ENCODE measurements around the gene PINLYP.

DNA sequence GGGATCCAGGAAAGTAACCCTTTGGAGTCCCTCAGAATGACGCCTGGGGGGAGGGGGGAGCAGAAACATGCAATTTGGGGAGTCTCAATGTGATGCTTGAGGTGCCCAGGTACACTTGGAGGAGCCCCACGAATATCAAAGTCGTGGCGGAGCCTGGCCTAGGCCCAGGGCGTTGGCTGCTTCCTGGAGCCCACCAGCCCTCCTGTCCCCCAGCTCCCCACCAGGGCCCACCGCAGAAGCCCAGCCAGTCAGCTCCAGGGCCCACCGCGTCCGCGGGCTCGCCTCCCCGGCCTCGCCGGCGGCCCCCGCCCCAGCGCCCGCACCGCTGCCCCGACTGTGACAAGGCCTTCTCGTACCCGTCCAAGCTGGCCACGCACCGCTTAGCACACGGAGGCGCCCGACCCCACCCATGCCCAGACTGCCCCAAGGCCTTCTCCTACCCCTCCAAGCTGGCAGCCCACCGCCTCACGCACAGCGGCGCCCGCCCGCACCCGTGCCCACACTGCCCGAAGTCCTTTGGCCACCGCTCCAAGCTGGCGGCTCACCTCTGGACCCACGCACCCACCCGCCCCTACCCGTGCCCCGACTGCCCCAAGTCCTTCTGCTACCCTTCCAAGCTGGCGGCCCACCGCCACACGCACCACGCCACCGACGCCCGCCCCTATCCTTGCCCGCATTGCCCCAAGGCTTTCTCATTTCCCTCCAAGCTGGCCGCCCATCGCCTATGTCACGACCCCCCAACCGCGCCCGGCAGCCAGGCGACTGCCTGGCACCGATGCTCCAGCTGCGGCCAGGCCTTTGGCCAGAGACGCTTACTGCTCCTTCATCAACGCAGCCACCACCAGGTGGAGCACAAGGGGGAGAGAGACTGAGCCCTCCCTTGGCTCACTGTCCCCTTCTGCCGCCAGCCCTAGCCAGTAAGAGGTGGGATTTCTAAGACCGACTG is 40.5 kb upstream of the PINLYP start:
- TF ChIP-seq, protein P1, sequence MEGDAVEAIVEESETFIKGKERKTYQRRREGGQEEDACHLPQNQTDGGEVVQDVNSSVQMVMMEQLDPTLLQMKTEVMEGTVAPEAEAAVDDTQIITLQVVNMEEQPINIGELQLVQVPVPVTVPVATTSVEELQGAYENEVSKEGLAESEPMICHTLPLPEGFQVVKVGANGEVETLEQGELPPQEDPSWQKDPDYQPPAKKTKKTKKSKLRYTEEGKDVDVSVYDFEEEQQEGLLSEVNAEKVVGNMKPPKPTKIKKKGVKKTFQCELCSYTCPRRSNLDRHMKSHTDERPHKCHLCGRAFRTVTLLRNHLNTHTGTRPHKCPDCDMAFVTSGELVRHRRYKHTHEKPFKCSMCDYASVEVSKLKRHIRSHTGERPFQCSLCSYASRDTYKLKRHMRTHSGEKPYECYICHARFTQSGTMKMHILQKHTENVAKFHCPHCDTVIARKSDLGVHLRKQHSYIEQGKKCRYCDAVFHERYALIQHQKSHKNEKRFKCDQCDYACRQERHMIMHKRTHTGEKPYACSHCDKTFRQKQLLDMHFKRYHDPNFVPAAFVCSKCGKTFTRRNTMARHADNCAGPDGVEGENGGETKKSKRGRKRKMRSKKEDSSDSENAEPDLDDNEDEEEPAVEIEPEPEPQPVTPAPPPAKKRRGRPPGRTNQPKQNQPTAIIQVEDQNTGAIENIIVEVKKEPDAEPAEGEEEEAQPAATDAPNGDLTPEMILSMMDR (conservative IDR thresholded peaks at IDR 0.05; ENCODE audit: low read depth in 2 of 2) = peak; percentile 71 to 84
- TF ChIP-seq, protein P2, sequence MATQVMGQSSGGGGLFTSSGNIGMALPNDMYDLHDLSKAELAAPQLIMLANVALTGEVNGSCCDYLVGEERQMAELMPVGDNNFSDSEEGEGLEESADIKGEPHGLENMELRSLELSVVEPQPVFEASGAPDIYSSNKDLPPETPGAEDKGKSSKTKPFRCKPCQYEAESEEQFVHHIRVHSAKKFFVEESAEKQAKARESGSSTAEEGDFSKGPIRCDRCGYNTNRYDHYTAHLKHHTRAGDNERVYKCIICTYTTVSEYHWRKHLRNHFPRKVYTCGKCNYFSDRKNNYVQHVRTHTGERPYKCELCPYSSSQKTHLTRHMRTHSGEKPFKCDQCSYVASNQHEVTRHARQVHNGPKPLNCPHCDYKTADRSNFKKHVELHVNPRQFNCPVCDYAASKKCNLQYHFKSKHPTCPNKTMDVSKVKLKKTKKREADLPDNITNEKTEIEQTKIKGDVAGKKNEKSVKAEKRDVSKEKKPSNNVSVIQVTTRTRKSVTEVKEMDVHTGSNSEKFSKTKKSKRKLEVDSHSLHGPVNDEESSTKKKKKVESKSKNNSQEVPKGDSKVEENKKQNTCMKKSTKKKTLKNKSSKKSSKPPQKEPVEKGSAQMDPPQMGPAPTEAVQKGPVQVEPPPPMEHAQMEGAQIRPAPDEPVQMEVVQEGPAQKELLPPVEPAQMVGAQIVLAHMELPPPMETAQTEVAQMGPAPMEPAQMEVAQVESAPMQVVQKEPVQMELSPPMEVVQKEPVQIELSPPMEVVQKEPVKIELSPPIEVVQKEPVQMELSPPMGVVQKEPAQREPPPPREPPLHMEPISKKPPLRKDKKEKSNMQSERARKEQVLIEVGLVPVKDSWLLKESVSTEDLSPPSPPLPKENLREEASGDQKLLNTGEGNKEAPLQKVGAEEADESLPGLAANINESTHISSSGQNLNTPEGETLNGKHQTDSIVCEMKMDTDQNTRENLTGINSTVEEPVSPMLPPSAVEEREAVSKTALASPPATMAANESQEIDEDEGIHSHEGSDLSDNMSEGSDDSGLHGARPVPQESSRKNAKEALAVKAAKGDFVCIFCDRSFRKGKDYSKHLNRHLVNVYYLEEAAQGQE (IDR thresholded peaks at IDR 0.05; ENCODE audit: unreplicated experiment) = no peak
- TF ChIP-seq, protein P3, sequence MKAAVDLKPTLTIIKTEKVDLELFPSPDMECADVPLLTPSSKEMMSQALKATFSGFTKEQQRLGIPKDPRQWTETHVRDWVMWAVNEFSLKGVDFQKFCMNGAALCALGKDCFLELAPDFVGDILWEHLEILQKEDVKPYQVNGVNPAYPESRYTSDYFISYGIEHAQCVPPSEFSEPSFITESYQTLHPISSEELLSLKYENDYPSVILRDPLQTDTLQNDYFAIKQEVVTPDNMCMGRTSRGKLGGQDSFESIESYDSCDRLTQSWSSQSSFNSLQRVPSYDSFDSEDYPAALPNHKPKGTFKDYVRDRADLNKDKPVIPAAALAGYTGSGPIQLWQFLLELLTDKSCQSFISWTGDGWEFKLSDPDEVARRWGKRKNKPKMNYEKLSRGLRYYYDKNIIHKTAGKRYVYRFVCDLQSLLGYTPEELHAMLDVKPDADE (IDR thresholded peaks at IDR 0.05) = no peak
- TF ChIP-seq POLR2AphosphoS5 (IDR thresholded peaks at IDR 0.05; ENCODE audit: low read depth) (no peak), ZNF114 (CRISPR knock-in tag; IDR thresholded peaks at IDR 0.05) (no peak), CREB1 (CRISPR knock-in tag; IDR thresholded peaks at IDR 0.05; ENCODE audit: low read depth) (no peak), EZH2 (IDR thresholded peaks at IDR 0.05; ENCODE audit: low read depth, unreplicated experiment) (no peak), STAT1 (IDR thresholded peaks at IDR 0.05; ENCODE audit: unreplicated experiment) (no peak)

Data from GM23338 (cell line).